HG03342 (cell line): ENCODE data around the gene LMOD1.
A peak's percentile ranks its signal among the peaks of the same experiment; 100 is the strongest.

ENCODE experiments used
- ATAC-seq: cut with Tn5 transposase; IDR thresholded peaks from one replicate; pipeline ENCODE4 v1.9.1; 2021; ENCODE audit warnings: mild to moderate bottlenecking, moderate library complexity; ENCODE audit not compliant: unreplicated experiment

Gene LMOD1

DNA sequence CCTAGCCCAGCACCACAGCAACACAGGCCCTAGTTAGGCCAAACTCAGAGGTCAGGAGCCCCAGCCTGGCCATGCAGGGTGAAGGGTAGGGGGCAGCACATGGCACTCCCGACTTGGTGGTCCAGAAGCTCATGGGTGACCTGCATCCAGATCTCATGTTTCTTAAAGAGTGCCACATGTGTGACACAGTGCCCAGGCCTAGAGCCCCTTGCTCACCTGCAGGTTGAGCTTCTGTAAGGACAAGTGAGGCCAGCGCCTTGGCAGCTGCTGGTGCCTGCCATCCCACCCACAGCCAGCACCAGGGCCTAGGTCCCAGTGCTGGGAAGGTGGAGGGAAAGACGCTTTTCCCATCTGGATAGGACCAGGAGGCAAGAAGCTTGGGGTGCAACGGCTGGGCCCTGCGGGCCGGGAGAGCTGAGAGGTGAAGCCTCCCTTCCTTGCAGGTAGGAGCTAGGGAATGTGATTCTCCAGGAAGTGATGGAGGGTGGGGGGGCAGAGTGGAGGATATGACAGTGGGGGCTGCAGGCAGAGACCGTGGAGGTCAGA is 51.2 kb downstream of the LMOD1 start:
- no peak for ATAC-seq

DNA sequence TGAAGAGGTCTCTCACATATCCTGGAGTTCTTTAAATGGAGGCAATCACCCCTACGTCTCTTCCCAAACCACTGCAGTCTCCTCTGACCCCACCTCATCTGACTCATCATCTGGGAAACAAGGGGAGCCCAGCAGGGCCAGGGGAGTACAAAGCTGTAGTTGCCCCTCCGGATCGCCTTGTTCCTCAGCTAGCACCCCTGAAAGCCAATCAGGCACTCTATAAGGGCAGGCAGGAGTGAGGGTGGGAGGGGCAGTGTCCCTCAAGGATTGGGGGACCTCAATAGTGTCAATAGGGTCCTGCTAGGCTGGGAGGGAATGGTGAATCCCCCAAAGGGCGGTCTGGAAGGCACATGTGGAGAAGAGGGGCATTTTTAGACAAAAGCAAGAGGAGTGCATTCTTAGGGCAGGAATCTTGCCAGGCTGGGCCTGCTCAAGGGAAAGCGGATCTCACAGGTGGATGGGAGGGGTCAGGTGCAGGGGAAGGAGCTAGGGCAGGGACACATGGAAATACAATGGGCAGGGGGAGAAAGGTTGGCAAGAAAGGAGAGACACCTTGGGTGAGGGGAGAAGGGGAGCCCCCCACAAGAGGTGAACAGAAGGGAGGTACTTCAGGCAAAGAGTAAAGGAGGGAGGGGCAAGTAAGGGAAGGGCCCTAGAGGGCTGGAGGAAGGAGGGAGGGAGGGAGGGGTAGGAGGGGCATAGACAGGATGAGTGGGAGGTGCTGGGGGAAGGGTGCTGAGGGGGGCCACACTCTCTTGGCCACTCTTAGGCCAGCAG is 51.8 kb downstream of the LMOD1 start:
- ATAC-seq: no peak

DNA sequence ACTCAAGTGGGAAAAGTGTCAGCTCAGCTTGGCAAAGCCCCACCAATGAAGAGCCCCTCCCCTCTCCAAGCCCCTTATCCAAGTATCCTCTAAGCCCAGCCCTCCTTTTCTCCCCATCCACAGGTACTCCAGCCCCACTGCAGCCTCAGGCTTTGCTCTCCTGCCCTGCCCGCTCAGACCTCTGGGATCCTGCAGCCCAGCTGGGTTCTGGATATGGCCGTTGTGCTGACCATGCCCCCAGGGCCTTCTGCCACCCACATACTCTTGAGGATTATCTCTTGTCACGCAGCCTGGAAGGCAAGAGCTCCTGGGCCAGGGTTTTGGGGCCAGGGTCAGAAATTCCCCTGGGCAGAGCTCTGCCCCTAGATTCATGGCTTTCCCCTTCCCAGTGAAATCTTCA is 52.9 kb downstream of the LMOD1 start:
- no peak for ATAC-seq

DNA sequence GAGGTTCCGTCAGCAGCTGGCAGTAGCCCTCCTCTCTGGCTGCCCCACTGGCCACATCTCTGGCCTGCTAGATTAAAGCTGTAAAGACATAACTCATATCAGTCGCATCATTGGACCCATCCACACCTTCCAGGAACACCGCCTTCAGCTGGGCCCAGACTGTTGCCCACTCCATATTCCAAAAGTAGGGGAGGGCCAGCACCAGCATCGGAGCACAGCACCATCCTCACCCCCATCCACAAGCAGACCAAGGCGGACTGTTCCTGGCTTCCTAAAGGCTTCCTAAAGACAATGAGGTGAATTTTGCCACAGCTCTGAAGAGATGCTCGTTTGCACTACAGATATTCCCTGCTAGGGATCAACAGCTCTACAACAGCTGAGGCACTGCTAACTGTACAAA is 54.1 kb downstream of the LMOD1 start:
- ATAC-seq: no peak

DNA sequence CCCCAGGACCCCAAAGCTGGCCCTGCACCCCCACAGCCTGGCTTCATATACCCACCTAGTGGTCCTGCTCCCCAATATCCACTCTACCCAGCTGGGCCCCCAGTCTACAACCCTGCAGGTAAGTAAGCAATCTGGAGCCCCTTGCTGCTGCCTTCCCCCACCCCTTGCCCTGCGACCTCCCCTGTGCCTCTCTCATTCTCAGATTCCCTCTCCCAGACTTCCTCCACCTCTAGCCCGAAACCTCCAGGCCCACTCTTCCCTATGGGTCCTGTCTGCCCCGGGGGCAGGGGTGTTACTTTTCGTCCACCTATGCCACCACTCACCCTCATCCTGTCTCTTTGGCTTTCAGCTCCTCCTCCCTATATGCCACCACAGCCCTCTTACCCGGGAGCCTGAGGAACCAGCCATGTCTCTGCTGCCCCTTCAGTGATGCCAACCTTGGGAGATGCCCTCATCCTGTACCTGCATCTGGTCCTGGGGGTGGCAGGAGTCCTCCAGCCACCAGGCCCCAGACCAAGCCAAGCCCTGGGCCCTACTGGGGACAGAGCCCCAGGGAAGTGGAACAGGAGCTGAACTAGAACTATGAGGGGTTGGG is 54.8 kb downstream of the LMOD1 start:
- ATAC-seq: no peak

DNA sequence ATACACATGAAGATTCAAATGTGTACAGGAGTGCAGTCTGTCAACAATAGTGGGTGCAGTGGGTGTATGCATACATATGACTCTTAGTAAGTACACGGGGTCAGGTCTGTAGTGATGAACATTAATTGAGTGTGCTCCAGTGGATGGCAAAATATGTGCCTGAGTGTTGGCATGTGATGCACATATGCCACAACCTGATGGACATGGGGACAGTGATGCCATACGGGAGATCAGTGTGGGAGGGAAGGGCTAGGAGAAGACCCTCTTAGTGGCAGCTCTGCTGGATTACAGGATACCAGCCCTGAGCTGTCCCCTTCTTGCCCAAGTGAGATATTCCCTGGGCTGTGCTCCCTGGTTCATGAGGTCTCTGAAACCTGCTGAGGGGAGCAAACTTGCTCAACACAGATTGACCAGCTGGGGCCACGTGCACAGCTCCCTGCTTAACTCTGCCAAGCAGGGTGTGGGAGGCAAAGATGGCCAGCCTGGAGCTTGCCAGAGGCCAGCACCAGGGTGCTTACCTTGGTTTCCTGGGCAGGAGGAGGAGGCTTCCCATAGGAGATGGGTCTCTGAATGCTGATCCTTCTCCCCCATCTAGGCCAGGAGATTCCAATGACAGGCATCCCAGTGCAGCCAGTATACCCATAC is 55.4 kb downstream of the LMOD1 start:
- no peak for ATAC-seq

DNA sequence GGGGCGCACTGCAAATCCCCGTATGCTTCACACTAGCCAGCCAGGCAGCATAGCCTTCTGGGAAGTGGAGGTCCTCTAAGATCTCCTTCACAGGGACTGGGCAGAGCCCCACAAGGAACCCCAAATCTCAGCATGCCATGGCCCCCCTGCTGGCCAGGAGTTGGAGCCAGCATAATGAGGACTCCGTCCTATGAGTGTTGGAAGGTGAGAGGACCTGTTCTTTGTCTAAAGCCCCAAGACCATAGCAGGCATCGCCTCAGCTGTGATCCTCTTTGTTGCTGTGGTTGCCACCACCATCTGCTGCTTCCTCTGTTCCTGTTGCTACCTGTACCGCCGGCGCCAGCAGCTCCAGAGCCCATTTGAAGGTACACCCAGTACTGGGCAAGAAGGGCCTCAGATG is 56.1 kb downstream of the LMOD1 start:
- no peak for ATAC-seq

DNA sequence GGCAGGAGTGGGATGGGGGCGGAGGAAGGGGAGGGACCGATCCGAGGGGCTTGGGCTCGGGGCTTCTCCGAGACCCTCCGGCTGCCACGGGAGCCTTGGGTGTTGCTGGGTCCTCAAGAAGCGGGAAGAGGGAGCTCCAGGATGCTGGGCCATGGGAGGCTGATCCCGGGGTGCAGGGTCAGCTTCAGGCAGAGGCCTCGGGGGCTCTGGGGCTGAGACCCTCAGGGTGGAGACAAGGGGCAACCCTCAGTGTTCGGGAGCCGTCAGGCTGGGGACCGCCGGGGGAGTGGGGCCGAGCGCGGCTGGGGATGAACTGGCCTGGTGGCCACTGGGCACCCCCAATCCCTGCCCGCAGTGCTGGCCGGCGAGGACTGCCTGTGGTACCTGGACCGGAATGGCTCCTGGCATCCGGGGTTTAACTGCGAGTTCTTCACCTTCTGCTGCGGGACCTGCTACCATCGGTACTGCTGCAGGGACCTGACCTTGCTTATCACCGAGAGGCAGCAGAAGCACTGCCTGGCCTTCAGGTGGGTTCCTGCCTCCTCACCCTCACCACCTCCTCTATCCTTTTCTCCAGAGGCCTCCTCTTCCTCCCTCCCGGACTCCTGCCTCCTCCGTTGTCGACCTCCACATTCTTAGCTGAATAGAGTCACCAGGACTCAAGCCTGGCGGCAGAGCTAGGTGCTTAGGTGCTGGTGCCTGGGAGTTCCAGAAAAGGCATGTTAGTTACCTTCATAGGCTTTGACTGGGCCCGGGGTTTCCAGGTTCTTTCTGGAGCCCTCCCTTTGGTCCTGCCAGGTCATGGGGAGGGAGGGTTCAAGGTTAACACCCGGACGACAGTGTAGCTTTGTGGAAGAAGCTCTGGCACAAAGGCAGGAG is 57.0 kb downstream of the LMOD1 start:
- ATAC-seq: no peak

DNA sequence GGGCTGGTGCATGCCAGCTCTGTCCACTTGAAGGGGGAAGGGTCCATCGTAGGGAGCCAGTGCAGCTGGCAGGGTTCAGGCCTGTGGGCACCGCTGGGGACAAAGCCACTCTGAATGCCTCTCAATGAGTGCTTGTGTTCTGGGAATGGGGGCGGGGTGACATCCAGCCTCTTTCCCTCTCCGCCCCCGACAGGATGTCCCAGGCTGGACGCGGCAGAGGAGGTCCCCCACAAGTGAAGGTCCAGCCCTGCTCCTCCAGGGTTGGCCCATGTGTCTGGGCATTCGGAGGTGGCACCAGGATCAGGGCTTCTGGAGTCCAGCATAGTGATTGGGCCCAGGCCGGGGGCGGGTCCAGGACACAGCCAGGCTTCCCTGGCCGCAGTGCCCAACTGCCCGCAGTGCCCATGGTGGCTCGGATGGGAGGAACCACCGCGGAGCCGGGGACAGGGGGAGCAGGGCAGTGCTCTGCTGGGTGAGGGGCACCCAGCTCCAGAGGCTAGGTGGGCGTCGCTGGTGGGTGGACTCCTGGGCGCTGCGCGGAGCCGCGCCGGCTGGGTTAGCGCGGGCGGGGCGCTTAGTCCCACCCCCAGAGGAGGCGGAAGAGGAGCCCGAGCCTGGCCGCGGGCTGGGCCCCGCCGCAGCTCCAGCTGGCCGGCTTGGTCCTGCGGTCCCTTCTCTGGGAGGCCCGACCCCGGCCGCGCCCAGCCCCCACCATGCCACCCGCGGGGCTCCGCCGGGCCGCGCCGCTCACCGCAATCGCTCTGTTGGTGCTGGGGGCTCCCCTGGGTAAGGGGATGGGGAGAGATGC is 57.9 kb downstream of the LMOD1 start, which contains the start of gene SHISA4:
Gene SHISA4, plus strand, starts transcription at position 617 of the 808 bp plus-strand sequence. Its CDS starts 97 bp downstream, at position 714.
- no peak for ATAC-seq

DNA sequence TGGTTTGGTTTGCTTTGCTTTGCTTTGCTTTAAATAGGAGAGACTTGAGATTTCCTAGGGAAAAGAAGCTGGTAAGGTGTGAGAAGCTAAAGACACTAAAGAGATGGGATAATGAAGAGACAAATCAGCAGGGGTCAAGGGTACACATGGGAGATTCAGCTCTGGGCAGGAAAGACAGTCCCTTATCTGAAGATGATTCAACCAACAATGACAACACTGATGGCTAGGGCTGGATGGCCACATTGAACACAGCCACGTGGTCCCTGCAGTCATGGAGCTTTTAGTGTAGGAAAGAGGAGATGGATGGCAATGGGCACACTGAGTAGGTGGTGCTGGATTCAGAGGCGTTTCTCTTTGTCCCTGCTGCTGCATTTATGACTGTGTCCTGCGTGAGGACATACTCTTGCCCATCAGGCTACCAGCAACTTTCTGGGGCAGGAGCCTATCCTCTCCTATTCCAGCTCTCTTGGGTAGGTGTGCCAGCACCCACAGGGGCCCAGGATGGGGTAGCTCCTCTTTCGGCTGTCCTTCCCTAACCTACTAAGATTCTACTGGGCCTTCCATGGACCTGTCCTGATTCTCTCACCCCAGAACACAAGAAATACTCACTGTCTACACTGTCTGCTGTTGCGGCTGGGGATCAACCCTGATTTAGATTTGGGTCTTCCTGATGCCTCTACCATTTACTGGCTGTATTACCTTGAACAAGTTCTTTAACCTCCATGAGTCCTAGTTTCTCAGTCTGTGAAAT is 59.1 kb downstream of the LMOD1 start:
- no peak for ATAC-seq

DNA sequence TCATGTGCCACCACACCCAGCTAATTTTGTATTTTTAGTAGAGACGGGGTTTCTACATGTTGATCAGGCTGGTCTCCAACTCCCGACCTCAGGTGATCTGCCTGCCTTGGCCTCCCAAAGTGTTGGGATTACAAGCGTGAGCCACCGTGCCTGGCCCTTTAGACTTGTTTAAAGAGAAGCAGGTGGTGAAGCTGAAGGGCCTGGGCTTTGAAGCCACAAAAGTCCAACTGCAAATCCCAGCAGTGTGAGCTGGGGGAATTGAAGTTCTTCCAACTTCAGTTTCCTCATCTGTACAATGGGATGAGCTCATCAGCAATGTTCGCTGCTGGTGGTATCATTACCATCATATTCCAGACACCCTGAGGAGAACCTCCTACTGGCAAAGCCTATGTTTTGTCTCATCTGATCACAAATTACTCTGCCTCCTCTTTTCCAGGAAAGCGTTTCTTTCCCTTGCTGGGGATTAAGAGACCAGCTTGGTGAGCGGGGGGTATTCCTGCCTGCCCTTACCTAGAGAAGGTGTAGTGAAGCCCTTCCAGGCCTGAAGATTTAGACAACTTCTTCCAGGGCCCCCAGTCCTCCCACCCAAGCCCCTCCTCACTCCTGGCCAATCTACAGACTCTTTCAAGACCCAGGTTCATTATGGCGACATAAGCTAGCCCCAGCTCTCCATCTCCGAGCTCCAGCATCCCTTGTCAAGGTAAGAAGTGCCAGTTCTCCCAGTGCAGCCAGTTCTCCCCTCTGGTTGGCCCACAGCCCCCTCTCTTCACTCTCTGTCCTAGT is 60.1 kb downstream of the LMOD1 start:
- ATAC-seq: no peak

DNA sequence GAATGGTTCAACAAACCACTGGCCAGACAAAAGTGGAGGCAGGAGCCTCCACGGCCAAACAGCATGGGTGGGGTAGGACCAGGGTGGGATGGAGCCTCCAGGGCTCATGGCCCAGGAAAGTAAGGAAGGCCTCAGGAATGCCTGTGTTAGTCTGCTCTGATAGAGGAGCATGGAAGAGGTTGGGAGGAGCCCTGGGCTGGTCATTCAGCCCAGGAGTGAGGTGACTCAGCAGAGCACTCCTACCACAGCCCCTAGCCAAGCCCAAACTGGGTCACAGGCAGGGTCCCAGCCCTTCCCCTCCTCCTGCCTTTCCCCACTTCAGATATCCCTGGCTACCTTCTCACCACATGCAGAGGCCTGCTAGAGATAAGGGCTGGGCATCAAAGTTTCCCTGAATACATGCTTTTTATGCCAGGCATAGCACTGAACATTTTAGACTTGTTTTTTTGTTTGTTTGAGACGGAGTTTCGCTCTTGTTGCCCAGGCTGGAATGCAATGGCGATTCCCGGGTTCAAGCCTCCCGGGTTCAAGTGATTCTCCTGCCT is 60.7 kb downstream of the LMOD1 start:
- ATAC-seq: no peak

DNA sequence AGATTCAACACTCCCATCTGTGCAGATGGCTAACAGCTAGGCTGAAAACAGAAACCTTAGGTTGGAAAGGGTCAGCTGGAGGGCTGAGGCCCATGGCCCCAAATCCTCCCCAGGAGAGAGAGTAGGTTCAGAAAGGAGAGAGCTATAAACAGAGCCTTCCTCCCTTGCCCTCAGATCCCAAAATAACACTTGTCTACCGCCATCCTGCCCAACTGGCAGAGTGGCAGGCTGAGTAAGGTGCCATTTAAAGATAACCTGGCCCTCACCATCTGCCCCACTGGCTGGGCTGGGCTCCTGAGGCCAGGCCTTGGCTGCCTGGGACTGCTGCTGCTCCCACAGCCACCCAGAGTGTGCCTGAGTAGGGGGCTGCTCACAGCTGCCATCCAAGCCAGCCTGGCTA is 61.9 kb downstream of the LMOD1 start:
- ATAC-seq: no peak

DNA sequence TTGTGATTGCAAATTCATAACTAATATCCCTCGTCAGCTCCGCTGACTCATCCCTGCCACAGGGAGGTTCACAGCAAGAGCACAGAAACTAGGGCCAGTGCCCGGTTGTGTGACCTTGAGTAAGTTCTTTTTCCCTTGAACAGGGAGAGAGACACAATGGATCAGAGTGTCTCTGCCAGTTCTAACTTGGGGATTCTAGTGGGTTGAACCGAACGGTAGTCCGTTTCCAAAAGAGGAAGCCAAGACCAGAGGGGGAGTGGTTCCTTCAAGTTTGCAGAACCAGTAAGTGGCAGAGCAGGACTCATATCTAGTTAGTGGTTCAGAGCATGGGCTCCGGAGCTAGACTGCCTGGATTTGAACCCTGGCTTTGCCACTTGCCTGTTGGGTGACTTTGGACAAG is 62.6 kb downstream of the LMOD1 start:
- ATAC-seq: no peak

DNA sequence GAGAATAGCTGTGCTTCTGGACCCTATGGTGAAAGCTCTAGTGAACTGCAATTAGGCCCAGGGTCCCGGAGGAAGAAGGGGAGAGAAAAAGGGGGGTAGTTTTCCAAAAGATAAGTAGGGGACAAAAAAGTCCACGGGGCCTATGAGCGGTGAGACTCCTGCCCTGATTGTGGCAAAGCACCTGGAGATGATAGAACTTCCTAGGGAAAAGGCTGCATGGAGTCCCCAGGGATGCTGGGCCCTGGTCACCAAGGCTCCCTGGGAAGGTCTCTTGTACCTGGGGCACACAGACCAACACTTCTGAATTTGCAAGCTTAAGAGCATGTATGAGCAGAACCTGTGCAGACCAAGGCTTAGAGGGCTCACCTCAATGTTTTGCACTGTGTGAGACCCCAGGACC is 63.1 kb downstream of the LMOD1 start:
- ATAC-seq: no peak

DNA sequence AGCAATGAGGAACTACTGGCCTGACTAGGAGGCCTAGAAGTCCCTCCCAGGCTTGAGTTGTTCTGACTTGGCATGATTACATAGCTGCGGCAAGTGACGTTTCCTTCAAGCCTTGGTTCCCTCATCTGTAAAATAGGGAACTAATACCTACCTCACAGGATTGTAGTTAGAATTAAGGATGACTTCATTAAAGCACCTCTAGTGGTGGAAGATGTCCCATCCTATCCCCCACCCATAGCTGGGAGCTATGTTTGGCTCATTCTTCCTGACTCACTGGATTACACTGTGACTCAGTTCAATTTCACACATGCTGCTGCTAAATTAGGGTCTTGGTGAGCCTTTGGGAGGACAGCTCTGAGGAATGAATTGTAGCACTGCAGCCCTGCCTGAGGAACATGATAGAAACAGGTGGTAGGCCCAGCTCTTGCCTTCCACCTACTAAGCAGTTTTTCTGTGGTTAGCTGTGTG is 63.6 kb downstream of the LMOD1 start:
- peak; percentile 62 for ATAC-seq

DNA sequence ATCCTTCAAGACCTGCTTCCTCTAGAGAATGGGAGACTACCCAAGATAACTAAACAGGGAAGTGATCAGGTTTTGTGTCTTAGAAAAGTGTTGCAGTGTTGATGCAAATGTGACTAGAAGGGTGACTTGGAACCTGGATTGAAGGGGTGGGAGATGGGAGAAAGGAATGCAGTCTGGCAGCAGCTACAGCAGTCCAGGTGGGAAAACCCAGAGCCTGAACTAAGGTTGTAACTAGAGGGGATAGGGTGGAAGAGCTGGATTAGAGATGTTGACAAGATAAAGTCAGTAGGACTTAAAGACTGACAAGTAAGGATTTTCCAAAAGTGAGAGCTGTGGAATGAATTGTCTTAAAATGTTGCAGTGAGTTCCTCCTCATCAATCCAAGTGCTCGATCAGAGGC is 64.7 kb downstream of the LMOD1 start:
- ATAC-seq: no peak

DNA sequence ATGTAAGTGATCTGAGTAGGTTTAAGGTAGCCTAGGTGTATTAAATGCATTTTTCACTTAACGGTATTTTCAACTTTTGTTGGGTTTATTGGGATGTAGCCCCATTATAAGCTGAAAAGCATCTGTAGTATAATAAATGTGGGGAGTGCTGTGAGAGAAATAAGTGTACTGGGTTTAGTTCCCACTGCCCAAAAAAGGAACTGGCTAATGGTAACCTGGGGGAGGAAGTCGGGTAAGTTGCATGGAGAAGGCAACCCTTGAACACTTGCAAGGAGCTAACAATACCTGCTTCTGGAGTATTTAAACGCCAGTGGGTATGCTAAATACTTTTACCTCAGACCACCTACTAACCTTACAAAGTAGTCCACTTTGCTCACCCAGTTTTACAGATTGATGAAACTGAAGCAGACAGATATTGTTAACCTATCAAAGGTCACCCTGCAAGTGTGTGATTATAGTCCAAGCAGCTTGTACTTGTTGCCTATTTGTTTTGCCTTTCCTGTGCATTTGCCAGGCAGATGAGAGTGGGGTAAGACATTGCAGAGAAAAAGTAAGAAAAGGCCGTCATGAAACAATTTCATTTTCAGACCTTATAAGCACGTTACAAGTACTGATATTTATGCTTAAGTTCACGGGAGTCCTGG is 65.3 kb downstream of the LMOD1 start:
- ATAC-seq: no peak
